ENCODE measurements around the gene INPP4A. TPM values are rescaled to one million over a fixed set of nuclear protein-coding genes. Genes with fewer than 3 reads are reported as not detected.

The INPP4A gene
- total RNA-seq, 1 donor from 2014 or later = 18.0 TPM

GRCh38 chr2:98468621-98469236 lies 24.1 kb downstream of the INPP4A start:
- H3K36me3 ChIP-seq (ENCODE audit: control insufficient read depth, insufficient read depth, low read length) = no peaks in the 10 kb centered on the region
- no peaks in the 10 kb centered on the region for H3K27me3 ChIP-seq (ENCODE audit: control insufficient read depth, insufficient read depth, low read length)
- no peak for TF ChIP-seq CTCF (IDR thresholded peaks at IDR 0.05; ENCODE audit: insufficient read depth, low read length, poor library complexity, severe bottlenecking)
- no peak for DNase-seq (ENCODE audit: low read depth)
- no peak overlapping the region for H3K4me3 ChIP-seq (ENCODE audit: low read depth, low read length)

GRCh38 chr2:98469862-98470544 lies 25.3 kb downstream of the INPP4A start:
- DNase-seq (ENCODE audit: low read depth) = no peak
- H3K27me3 ChIP-seq (ENCODE audit: control insufficient read depth, insufficient read depth, low read length) = no peaks in the 10 kb centered on the region
- no peak for TF ChIP-seq CTCF (IDR thresholded peaks at IDR 0.05; ENCODE audit: insufficient read depth, low read length, poor library complexity, severe bottlenecking)
- H3K4me3 ChIP-seq (ENCODE audit: low read depth, low read length) = no peak overlapping the region
- H3K36me3 ChIP-seq (ENCODE audit: control insufficient read depth, insufficient read depth, low read length) = no peaks in the 10 kb centered on the region

DNA sequence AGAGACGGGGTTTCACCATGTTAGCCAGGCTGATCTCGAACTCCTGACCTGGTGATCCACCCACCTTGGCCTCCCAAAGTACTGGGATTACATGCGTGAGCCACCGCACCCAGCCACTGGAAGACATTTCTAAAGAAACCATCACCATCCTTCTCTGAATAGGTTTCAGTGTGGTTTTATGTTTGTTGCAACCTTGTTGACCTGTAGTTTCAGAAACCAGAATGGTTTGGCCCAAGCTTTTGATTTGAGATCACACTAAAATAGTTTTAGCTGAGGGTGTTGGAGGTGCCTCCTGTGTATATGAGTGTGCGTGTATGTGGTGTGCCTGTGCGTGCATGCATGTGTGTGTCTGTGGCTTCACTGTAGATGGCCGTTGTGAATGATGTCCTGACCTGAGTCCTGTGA lies 26.2 kb downstream of the INPP4A start:
- no peak for DNase-seq (ENCODE audit: low read depth)
- Histone ChIP-seq H3K27me3 (ENCODE audit: control insufficient read depth, insufficient read depth, low read length) (no peaks in the 10 kb centered on the region), H3K4me3 (ENCODE audit: low read depth, low read length) (no peak overlapping the region), H3K36me3 (ENCODE audit: control insufficient read depth, insufficient read depth, low read length) (no peaks in the 10 kb centered on the region)
- no peak for TF ChIP-seq CTCF (IDR thresholded peaks at IDR 0.05; ENCODE audit: insufficient read depth, low read length, poor library complexity, severe bottlenecking)

DNA sequence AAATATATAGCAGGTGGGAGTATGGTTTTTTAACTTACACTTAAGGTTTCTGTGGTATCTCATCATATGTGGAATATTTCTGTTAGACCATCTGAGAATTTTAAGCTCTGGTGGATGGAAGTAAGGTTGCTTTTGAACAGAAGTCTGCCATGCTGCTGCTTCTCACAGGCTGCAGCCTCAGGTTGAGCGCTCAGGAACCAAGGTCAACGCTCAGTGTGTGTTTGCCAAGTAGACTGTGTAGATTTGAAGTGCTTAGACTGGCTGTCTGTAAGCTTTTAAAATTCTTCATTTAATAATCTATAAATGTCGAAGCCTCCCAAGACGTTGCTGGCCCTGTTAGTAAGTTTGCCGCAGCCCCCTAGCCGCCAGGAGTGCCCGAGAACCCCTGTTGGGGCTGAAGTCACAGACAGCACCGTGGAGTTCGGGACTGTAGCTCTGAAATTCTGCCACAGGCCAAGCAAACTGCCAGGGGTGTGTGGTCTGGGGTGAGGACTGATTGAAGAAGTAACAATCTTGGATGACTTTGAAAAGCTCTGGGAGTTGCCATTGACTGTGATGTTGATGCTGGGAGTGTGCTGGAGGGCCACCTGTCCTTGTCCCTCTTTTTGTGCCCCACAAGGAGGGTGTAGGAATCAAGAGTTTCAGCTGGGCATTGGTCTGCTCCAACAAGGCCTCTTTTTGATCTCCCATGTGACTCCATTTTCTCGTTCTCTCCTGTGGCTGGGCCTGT lies 26.9 kb downstream of the INPP4A start:
- no peak for TF ChIP-seq CTCF (IDR thresholded peaks at IDR 0.05; ENCODE audit: insufficient read depth, low read length, poor library complexity, severe bottlenecking)
- H3K36me3 ChIP-seq (ENCODE audit: control insufficient read depth, insufficient read depth, low read length) = no peaks in the 10 kb centered on the region
- no peak for DNase-seq (ENCODE audit: low read depth)
- H3K4me3 ChIP-seq (ENCODE audit: low read depth, low read length) = no peak overlapping the region
- H3K27me3 ChIP-seq (ENCODE audit: control insufficient read depth, insufficient read depth, low read length) = no peaks in the 10 kb centered on the region

- no peak overlapping the region for H3K4me3 ChIP-seq (ENCODE audit: low read depth, low read length)
- no peaks in the 10 kb centered on the region for H3K27me3 ChIP-seq (ENCODE audit: control insufficient read depth, insufficient read depth, low read length)
- TF ChIP-seq CTCF (IDR thresholded peaks at IDR 0.05; ENCODE audit: insufficient read depth, low read length, poor library complexity, severe bottlenecking) = no peak
- H3K36me3 ChIP-seq (ENCODE audit: control insufficient read depth, insufficient read depth, low read length) = no peaks in the 10 kb centered on the region
- DNase-seq (ENCODE audit: low read depth) = no peak
These were observed 27.5 kb downstream of the INPP4A start for GRCh38 chr2:98472132-98472650.
